Raji (cell line): ENCODE measurements around the gene NGRN.

Source experiments
- POLR2A ChIP-seq: IDR thresholded peaks from 2 replicates; pipeline ENCODE4 v1.6.1; 2011; ENCODE audit warnings: low read depth, low read length, control low read depth; ENCODE audit not compliant: insufficient read depth

Gene NGRN, protein sequence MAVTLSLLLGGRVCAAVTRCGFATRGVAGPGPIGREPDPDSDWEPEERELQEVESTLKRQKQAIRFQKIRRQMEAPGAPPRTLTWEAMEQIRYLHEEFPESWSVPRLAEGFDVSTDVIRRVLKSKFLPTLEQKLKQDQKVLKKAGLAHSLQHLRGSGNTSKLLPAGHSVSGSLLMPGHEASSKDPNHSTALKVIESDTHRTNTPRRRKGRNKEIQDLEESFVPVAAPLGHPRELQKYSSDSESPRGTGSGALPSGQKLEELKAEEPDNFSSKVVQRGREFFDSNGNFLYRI

DNA sequence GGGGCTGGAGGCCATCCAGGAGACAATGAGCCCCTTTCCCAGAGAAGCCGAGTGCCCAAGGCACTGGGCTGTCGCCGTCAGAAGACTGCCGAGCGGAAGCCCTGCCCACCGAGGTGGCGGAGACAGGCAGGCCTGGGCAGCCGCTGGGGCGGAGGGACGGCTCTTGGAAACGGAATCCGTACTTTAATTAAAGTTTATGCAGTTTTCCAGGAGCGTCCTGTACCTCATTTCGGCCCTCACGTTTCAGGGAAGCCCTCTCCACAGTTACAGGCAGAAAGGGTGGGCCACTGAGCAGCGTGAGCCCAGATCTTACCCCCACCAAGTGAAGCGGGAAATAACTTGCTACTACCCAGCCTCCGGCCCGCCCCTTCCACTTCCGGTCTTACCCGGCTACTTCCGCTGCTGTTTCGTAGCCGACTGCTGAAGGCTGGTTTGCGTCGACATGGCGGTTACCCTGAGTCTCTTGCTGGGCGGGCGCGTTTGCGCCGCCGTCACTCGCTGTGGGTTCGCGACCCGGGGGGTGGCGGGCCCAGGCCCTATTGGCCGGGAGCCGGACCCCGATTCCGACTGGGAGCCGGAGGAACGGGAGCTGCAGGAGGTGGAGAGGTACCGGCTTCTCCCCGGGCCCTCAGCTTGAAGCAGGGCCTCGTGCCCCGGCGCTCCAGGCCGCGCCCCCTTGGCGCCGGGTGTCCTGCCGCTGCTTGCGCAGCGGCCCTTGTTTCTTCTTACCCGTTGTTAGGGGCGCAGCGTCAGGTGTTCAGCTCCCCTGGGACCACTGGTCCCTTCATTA lies at the start of gene NGRN:
NGRN (plus strand) TSS at position 402 of the 790 bp plus-strand sequence; CDS start at position 443, 41 bp downstream.
- TF ChIP-seq POLR2A: peak; percentile 98

DNA sequence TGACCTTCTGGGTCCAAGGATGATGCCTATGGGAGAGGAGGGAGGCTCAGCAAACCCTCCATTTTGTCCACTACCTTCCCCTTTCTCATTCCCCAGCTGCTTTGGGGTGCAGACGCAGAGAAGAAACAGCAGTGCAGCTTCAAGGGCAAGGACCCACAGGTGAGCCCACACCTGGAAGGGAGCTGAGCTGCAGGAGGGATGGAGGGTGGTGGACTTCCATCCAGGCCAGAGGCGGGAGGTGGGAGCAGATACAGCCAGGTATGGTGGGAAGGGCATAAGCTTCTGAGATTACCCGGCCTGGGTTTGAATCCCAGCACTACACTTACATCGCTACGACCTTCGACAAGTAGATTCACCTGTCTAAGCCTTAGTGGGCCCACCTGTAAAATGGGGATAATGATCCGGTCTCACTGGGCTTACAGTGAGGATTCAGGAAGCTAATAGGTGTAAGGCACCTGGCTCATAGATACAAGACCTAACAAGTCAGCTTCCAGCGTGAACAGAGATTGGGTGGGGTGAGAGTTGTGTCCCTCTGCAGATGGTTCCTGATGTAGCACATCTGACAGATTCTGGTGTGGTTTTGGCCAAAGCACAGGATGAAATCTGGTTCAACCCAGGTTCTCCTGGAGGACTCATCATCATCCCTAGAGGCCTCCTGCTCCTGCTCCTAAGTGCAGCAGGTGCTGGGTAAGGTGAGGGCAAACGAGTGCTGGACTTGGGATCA lies 47.6 kb upstream of the NGRN start:
- no peak for TF ChIP-seq POLR2A

DNA sequence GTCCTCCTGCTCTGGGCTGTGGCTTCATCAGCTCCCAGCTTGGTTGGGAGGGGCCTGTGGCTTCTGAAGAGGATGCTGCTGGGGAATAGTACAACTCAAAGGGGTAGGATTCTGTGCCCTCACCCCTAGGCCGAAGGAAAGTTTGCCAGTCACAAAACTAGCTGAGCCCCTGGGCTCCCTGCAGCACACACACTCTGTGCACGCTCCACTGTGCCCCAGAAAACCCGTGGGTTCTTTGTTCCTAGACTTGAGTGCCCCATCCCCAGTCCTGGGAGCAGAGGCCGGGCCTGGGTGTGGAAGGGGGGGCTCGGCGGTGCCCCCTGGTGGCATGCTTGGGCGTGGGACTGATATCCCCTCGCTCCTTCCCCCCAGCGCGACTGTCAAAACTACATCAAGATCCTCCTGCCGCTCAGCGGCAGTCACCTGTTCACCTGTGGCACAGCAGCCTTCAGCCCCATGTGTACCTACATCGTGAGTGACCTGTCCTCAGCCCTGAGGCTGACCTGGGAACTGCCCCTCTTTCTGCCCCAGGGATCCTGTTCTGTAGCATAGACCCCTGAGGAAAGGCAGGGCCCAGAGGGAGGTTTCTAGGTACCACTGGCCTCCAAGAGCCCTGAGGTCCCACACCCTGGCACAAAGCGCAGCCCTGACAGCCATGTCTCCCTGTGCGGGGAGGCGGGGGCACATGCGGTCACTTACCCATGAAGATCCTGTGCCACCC lies 45.9 kb upstream of the NGRN start:
- TF ChIP-seq POLR2A: no peak

DNA sequence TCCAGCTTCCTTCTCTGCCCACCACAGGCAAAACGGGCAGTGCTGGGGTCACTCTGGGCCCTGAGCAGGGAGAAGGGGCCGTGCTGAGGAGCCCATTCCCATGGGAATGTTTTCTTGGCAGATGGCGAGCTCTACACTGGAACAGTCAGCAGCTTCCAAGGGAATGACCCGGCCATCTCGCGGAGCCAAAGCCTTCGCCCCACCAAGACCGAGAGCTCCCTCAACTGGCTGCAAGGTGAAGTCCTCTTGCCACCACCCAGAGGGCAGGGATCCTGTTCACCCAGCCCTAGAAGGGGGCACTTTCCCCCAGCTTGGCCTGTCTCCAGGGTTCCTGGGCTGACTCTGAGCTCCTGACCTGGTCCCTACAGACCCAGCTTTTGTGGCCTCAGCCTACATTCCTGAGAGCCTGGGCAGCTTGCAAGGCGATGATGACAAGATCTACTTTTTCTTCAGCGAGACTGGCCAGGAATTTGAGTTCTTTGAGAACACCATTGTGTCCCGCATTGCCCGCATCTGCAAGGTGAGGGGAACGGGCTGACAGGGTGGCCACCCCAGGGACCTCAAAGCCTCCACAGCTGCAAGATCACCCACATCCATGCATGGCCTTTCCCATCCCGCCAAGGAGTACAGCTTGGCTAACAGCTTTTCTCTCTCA lies 44.1 kb upstream of the NGRN start:
- no peak for TF ChIP-seq POLR2A

DNA sequence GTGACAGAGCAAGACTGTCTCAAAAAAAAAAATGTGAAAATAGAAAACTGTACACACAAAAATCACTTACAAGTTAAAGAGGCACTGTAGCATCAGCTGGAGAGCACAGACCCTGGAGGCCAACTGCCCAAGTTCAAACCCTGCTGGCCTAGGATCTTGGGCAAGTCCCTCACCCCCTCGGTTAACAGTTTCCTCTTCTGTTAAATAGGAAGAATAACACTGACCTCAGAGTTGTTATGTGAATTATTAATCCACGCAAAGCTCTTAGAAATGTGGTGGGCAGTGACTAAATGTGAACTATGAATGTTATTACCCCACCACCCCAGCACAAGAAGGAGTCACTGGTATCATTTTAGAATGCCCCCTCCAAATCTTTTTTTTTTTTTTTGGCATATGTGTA lies 42.9 kb upstream of the NGRN start:
- TF ChIP-seq POLR2A: no peak

DNA sequence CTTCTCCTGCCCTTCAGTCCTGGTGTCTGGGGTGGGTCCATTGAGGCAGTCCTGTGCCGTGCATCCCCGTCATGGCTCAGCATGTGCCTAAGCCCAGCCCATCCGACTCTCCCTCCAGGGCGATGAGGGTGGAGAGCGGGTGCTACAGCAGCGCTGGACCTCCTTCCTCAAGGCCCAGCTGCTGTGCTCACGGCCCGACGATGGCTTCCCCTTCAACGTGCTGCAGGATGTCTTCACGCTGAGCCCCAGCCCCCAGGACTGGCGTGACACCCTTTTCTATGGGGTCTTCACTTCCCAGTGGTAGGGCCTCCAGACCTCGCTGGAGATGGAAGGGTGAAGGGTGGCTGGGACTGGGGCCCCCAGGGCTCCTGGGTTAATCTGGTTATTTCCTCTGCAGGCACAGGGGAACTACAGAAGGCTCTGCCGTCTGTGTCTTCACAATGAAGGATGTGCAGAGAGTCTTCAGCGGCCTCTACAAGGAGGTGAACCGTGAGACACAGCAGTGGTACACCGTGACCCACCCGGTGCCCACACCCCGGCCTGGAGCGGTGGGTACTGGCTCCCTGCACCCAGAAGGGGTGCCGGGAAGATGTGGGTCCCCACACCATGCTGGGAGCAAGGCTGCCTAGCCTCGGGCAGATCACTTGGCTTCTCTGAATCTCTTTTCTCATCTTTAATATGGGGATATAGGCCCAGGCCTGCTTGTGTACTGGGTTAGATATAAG lies 41.9 kb upstream of the NGRN start:
- TF ChIP-seq POLR2A: no peak

DNA sequence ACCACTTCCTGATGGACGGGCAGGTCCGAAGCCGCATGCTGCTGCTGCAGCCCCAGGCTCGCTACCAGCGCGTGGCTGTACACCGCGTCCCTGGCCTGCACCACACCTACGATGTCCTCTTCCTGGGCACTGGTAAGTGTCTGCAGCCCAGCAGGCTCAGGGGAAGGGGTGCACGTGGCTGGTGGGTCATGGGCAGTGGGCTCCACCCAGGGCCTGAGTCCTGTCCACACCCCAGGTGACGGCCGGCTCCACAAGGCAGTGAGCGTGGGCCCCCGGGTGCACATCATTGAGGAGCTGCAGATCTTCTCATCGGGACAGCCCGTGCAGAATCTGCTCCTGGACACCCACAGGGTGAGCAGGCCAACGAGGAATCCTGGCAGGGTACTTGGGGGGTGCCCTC lies 40.4 kb upstream of the NGRN start:
- no peak for TF ChIP-seq POLR2A

DNA sequence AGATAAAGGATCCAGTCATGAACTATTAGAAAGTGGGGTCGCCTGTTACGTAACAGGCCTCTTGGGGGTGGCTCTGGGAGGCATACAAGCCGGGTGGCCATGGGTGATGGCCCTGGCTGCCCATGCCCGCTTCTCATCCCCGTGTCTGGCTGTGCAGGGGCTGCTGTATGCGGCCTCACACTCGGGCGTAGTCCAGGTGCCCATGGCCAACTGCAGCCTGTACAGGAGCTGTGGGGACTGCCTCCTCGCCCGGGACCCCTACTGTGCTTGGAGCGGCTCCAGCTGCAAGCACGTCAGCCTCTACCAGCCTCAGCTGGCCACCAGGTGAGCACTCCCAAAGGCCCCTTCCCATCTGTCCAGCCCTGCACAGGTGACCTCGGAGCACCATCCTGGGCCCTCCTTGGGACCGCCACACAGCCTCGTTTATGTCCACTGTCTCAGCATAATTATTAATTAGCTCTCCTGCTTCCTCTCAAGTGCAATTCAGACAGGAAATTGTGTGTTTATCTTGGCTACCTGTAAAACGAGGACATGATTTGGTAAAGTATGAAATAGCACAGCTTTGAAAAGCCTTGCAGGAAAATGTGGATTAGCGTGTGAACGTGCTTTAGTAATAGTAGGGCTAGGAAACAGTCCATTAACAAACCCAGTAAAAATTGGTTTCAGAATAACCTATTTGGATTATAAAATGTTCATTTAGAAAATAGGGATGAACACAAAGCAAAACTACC lies 39.8 kb upstream of the NGRN start:
- no peak for TF ChIP-seq POLR2A

DNA sequence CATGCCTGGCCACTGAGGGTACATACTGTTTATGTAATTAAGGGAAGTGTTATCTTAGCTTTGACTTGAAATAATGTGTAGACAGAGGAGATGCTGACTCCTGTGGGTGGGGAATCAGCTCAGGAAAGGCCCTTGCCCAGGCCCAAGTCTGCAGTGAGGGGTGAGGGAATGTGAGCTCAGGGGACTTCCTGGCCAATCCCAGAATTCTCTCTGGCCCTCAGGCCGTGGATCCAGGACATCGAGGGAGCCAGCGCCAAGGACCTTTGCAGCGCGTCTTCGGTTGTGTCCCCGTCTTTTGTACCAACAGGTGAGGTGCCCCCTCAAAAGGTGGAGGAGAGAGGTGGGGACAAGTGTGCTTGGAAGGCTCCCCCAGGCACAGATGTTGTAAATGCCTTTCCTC lies 38.1 kb upstream of the NGRN start:
- no peak for TF ChIP-seq POLR2A

DNA sequence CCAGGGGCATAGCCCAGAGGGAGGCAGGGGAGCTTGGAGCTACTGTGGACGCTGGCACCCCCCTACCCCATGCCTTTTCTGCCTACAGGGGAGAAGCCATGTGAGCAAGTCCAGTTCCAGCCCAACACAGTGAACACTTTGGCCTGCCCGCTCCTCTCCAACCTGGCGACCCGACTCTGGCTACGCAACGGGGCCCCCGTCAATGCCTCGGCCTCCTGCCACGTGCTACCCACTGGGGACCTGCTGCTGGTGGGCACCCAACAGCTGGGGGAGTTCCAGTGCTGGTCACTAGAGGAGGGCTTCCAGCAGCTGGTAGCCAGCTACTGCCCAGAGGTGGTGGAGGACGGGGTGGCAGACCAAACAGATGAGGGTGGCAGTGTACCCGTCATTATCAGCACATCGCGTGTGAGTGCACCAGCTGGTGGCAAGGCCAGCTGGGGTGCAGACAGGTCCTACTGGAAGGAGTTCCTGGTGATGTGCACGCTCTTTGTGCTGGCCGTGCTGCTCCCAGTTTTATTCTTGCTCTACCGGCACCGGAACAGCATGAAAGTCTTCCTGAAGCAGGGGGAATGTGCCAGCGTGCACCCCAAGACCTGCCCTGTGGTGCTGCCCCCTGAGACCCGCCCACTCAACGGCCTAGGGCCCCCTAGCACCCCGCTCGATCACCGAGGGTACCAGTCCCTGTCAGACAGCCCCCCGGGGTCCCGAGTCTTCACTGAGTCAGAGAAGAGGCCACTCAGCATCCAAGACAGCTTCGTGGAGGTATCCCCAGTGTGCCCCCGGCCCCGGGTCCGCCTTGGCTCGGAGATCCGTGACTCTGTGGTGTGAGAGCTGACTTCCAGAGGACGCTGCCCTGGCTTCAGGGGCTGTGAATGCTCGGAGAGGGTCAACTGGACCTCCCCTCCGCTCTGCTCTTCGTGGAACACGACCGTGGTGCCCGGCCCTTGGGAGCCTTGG lies 37.4 kb upstream of the NGRN start:
- TF ChIP-seq POLR2A: 0 out of 2 replicates have a peak, but pooled peaks have one; percentile 16

DNA sequence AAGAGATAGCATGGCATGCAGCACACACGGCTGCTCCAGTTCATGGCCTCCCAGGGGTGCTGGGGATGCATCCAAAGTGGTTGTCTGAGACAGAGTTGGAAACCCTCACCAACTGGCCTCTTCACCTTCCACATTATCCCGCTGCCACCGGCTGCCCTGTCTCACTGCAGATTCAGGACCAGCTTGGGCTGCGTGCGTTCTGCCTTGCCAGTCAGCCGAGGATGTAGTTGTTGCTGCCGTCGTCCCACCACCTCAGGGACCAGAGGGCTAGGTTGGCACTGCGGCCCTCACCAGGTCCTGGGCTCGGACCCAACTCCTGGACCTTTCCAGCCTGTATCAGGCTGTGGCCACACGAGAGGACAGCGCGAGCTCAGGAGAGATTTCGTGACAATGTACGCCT lies 36.5 kb upstream of the NGRN start:
- TF ChIP-seq POLR2A: no peak

DNA sequence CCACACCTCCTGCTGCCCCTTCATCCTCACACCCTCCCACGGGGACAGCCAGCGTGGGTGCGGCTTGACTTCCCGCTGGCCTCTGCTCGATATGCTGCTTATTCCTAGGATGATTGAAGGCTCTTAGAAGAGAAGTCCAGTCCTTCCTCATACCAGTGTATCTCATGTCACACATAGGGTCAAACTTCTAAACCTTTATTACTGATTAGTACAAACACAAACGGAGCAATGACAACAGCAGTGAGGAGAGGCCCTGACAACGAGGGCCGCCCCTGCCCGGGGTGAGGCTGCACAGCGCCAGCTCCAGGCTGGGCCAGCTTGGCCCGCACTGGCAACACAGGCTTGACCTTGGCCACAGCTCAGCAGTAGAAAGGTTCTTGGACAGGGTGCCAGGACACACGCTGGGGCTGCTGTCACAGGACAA lies 35.4 kb upstream of the NGRN start:
- no peak for TF ChIP-seq POLR2A
